Measurements from ENCODE around the gene USH1G. TPM values are rescaled to one million over a fixed set of nuclear protein-coding genes. Genes with fewer than 3 reads are reported as not detected.
A peak's percentile ranks its signal among the peaks of the same experiment; 100 is the strongest.
"Not testable (repeated sequence)": the region's sequence is repeated elsewhere in the genome, so short reads cannot be mapped to it uniquely, and the experiment has no call there.

Gene USH1G
- total RNA-seq, 2 donors from 2014 or later, result not detected

DNA sequence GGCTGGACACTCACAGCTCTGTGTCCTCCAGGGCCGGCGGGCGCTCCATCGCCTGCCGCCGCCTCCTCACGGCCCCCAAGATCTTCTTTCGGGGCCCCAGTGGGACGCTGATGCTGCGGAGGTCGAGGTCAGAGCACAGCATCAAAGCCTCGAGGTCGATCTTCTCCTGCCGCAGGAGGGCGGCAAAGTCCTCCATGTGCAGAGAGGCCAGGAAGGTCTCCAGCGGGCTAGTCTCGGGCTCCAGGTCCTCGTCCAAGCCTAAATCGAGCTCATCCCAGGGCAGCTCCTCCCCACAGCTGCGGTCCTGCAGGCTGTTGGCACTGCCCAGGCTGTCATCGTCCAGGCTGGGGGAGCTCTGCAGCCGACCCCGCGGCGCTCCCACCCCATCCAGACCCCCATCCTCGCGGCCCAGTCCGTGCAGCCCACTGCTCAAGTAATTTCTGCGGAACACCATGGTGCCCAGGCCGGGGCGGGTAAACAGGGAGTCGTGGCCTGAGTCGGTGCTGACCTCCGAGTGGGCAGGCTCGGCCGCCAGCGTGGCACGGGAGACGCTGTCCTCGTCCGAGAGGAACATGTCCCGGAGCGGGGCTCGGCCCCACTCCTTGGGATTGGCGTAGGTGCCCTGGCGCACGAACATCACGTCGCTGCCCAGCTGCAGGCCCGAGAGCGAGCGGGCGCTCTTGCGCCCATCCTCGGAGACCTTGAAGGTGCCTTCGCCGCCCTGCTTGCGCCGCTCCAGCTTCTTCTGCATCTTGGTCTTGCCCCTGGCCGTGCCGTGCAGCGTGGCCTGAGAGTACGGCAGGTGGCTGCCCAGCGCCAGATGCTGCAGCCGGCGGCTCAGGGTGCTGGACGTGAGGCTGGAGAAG is 3.4 kb downstream of the USH1G start:
- no peak for DNase-seq
- peaks cover 42% of the 10 kb centered on the region for H3K27me3 Mint-ChIP-seq

DNA sequence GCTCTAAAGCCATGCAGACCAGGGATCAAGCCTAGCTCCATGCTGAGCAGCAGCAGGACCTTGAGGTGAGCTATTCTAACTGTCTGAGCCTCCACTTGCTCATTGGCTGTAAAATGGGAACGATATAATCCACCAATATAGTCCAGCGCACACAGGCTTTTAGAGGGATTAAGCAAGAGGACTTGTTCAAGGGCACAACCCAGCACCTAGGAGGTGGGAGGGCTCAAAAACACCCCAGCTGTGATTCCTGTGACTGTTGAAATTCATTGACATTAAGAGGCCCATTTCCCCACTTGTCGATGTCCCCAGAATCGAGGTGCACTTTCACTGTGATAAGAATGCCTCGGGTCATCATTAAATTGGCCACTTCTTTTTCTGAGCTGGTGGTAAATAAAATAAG is 4.1 kb downstream of the USH1G start:
- no peaks in the 10 kb centered on the region for H3K9me3 ChIP-seq (ENCODE audit: control insufficient read depth, low read length, poor library complexity, severe bottlenecking)
- ATAC-seq (no peak), DNase-seq (no peak)
- no peak overlapping the region for H3K4me3 Mint-ChIP-seq
- no peak overlapping the region for H3K27ac Mint-ChIP-seq
- peaks cover 4% of the 10 kb centered on the region for H3K4me1 Mint-ChIP-seq
- no peaks in the 10 kb centered on the region for H3K36me3 Mint-ChIP-seq (ENCODE audit: low read depth)
- peaks cover 37% of the 10 kb centered on the region for H3K27me3 Mint-ChIP-seq

More for the DNA sequence above, 3.4 kb downstream of the USH1G start:
- H3K36me3 Mint-ChIP-seq (ENCODE audit: low read depth), result peaks cover 2% of the 10 kb centered on the region
- ATAC-seq, result no peak
- no peaks in the 10 kb centered on the region for H3K9me3 ChIP-seq (ENCODE audit: control insufficient read depth, low read length, poor library complexity, severe bottlenecking)
- peaks cover 9% of the 10 kb centered on the region for H3K4me1 Mint-ChIP-seq
- H3K4me3 Mint-ChIP-seq, result no peak overlapping the region
- no peak overlapping the region for H3K27ac Mint-ChIP-seq

DNA sequence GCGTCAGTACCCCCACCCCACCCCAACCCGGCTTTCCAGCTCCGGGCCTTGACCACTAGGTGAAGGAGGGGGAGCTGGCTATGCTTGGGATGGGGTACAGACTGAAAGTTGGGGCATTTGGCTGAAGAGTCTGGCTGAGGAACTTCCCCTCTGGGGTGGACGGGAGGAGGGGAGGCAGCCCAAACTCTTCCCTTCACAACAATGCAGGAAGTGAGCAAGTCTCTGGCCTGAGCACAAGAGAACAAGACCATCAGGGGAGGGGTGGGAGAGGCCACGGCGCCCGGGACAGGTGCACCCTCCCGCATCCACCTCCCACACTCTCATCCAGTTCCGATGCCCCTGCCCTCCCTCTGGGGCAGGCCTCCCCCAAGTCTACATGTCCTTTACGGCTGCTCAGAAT is 5.6 kb downstream of the USH1G start:
- Mint-ChIP-seq H3K27me3 (peaks cover 34% of the 10 kb centered on the region), H3K36me3 (ENCODE audit: low read depth) (no peaks in the 10 kb centered on the region), H3K4me3 (no peak overlapping the region), H3K27ac (no peak overlapping the region), H3K4me1 (peaks cover 2% of the 10 kb centered on the region)
- DNase-seq, result no peak
- no peak for ATAC-seq
- H3K9me3 ChIP-seq (ENCODE audit: control insufficient read depth, low read length, poor library complexity, severe bottlenecking), result no peaks in the 10 kb centered on the region

DNA sequence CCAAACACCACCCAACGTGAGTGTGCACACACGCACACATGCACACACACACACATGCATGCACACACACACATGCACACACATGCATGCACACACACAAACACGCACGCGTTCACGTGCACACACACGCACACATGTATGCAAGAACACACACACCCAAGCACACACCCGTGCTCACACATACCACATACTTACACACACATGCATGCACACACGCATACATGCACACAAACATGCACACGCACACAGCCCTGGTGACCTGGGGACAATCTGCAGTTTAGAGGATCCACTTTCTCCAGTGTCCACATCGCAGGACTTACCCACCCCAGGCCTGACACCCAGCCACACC is 6.2 kb downstream of the USH1G start:
- no peak for ATAC-seq
- Mint-ChIP-seq H3K27ac (no peak overlapping the region), H3K4me3 (no peak overlapping the region), H3K4me1 (peaks cover 2% of the 10 kb centered on the region), H3K36me3 (ENCODE audit: low read depth) (no peaks in the 10 kb centered on the region), H3K27me3 (peaks cover 31% of the 10 kb centered on the region)
- DNase-seq, result no peak
- H3K9me3 ChIP-seq (ENCODE audit: control insufficient read depth, low read length, poor library complexity, severe bottlenecking), result no peaks in the 10 kb centered on the region

DNA sequence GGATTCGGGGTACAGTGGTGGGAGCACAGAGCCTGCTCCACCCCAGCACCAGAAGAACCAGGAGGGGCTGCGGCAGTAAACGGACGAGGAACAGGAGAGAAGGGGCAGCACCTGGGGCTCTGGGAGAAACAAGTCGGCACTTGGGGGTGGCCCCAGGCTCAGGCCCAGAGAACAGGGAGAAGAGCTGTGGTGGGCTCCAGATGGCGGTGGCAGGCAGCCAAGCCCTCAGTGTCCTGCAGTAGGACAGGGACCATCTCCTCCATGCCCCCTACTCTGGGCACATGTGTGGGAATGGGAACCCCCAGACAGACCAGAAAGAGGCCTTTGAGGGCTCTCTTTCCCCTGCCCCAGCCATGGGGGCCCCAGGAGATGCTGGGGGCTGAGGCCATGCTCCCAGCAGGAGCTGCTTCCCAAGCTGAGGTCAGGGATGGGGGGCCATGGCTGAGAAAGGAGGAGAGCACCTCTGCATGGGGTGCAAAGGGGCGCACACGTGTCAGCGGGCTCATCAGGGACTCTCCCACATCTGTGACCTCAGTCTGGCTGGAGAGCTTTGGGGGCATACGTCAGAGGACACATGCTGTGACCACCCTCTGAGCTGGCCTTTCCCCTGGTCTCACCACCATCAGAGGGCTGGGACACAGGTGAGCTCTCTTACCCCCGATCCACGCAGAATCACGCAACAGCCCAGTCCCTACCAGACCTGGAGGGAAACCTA is 6.8 kb downstream of the USH1G start:
- H3K4me3 Mint-ChIP-seq, result no peak overlapping the region
- H3K27ac Mint-ChIP-seq, result no peak overlapping the region
- ATAC-seq (no peak), DNase-seq (no peak)
- H3K9me3 ChIP-seq (ENCODE audit: control insufficient read depth, low read length, poor library complexity, severe bottlenecking), result no peaks in the 10 kb centered on the region
- peaks cover 31% of the 10 kb centered on the region for H3K27me3 Mint-ChIP-seq
- H3K4me1 Mint-ChIP-seq, result peaks cover 2% of the 10 kb centered on the region
- no peaks in the 10 kb centered on the region for H3K36me3 Mint-ChIP-seq (ENCODE audit: low read depth)

DNA sequence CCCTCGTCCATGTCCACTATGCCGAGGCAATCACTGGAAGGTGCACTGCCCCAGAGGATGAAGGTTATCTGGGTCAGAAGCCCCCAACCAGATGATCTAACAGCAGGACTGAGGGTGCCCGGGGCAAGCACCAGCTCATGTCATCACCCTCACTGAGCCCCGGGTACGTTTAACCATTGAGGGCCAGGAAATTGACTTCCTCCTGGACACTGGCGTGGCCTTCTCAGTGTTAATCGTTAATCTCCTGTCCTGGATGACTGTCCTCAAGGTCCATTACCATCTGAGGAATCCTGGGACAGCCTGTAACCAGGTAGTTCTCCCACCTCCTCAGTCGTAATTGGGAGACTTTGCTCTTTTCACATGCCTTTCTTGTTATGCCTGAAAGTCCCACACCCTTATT is 11.6 kb downstream of the USH1G start:
- H3K27me3 Mint-ChIP-seq, result peaks cover 13% of the 10 kb centered on the region
- H3K9me3 ChIP-seq (ENCODE audit: control insufficient read depth, low read length, poor library complexity, severe bottlenecking); DNase-seq; H3K4me3 Mint-ChIP-seq; H3K27ac Mint-ChIP-seq; H3K4me1 Mint-ChIP-seq; H3K36me3 Mint-ChIP-seq (ENCODE audit: low read depth); ATAC-seq: not testable (repeated sequence)

DNA sequence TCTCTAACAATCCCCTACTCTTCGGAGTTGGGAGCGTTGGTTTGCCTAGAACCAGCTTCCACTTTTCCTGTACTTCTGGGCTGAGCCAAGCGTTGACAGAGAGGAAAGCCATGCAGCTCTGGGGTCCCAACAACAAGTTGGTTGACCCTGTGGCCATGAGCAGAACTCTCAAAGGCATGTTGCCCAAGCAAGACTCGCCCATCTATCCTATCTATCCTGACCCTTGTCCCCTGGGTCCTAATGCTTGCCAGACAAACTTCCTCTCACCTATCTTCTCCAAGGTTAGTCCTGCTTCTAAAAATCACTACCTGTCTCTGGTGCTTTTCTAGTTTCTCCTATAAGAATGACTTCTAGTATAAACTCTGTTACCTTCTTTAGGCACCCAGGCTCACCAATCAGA is 14.0 kb downstream of the USH1G start:
- not testable (repeated sequence) for H3K9me3 ChIP-seq (ENCODE audit: control insufficient read depth, low read length, poor library complexity, severe bottlenecking); ATAC-seq; H3K4me1 Mint-ChIP-seq; H3K36me3 Mint-ChIP-seq (ENCODE audit: low read depth); H3K27ac Mint-ChIP-seq; DNase-seq; H3K27me3 Mint-ChIP-seq; H3K4me3 Mint-ChIP-seq

DNA sequence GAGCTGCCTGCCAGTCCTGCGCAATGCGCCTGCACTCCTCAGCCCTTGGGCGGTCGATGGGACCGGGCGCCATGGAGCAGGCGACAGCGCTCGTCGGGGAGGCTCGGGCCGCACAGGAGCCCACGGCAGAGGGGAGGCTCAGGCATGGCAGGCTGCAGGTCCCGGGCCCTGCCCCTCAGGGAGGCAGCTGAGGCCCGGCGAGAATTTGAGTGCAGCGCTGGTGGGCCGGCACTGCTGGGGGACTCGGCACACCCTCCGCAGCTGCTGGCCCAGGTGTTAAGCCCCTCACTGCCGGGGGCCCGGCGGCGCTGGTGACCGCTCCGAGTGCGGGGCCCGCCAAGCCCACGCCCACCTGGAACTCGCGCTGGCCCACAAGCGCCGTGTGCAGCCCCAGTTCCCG is 16.0 kb downstream of the USH1G start:
- Mint-ChIP-seq H3K27me3 (peaks cover 16% of the 10 kb centered on the region), H3K27ac (no peak overlapping the region), H3K36me3 (ENCODE audit: low read depth) (no peaks in the 10 kb centered on the region), H3K4me3 (no peak overlapping the region), H3K4me1 (peaks cover 4% of the 10 kb centered on the region)
- no peaks in the 10 kb centered on the region for H3K9me3 ChIP-seq (ENCODE audit: control insufficient read depth, low read length, poor library complexity, severe bottlenecking)
- ATAC-seq (no peak), DNase-seq (no peak)

DNA sequence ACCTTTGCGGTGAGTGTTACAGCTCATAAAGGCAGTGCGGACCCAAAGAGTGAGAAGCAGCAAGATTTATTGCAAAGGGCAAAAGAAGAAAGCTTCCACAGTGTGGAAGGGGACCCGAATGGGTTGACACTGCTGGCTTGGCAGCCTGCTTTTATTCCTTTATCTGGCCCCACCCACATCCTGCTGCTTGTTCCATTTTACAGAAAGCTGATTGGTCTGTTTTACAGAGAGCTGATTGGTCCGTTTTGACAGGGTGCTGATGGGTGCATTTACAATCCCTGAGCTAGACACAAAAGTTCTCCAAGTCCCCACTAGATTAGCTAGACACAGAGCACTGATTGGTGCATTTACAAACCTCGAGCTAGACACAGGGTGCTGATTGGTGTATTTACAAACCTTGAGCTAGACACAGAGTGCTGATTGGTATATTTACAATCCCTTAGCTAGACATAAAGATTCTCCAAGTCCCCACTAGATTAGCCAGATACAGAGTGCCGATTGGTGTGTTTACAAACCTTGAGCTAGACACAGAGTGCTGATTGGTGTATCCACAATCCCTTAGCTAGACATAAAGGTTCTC is 16.8 kb downstream of the USH1G start:
- not testable (repeated sequence) for H3K36me3 Mint-ChIP-seq (ENCODE audit: low read depth); DNase-seq; ATAC-seq; H3K27ac Mint-ChIP-seq; H3K4me3 Mint-ChIP-seq; H3K9me3 ChIP-seq (ENCODE audit: control insufficient read depth, low read length, poor library complexity, severe bottlenecking); H3K4me1 Mint-ChIP-seq
- peaks cover 21% of the 10 kb centered on the region for H3K27me3 Mint-ChIP-seq

DNA sequence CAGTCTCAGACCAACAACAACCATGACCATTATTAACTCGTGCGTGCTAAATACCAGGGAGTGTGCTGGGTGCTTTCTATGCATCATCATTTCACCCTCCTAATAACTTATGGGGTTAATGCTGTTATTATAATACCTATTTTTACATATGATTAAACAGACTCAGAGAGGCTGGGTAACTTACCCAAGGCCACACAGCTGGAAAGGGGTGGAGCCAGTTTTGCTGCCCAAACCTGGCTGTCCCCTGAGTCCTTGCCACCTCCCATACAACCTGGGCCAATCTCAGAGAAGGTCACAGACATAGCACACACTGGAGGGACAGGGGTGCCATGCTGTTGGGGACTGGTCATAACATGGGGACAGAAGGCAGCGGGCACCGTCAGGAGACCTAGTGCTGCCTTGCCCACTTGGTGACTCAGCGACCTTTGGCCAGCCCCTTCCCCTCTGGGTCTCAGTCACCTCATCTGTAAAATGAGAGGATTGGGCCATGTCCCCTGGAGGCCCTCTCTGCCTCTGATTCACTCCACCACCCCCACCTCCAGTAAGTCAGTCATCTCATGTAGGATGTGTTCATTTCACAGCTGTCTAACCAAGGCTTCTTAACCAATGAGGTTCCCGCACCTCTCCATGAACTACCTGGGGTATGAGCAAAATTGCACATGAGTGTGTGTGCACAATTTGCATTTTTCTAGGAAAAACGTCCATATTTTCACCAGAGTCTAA is 18.2 kb downstream of the USH1G start:
- H3K27ac Mint-ChIP-seq, result no peak overlapping the region
- H3K27me3 Mint-ChIP-seq, result peaks cover 34% of the 10 kb centered on the region
- H3K4me3 Mint-ChIP-seq, result no peak overlapping the region
- DNase-seq (no peak), ATAC-seq (no peak)
- no peaks in the 10 kb centered on the region for H3K36me3 Mint-ChIP-seq (ENCODE audit: low read depth)
- no peaks in the 10 kb centered on the region for H3K9me3 ChIP-seq (ENCODE audit: control insufficient read depth, low read length, poor library complexity, severe bottlenecking)
- peaks cover 4% of the 10 kb centered on the region for H3K4me1 Mint-ChIP-seq

DNA sequence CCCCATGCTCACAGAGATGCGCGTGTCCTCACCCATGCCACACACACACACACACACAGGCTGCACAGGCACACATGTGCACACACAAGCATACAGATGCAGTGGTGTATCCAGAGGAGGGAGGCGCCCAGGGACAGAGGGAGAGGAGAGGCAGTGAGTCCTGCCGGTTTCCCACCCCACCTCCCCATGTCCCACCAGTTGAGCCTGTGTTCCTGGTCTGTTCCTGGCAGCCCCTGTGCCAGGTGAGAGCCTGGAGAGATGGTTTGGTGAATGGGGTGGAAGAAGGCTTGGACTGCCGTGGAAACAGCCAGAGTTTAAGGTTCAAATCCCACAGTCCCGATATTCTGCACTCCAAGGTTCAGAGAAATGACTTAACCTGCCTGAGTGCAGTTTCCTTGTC is 19.4 kb downstream of the USH1G start:
- DNase-seq (no peak), ATAC-seq (no peak)
- Mint-ChIP-seq H3K4me3 (no peak overlapping the region), H3K4me1 (peaks cover 4% of the 10 kb centered on the region), H3K36me3 (ENCODE audit: low read depth) (no peaks in the 10 kb centered on the region), H3K27ac (peak overlapping the region; percentile 19), H3K27me3 (peaks cover 29% of the 10 kb centered on the region)
- H3K9me3 ChIP-seq (ENCODE audit: control insufficient read depth, low read length, poor library complexity, severe bottlenecking), result no peaks in the 10 kb centered on the region

DNA sequence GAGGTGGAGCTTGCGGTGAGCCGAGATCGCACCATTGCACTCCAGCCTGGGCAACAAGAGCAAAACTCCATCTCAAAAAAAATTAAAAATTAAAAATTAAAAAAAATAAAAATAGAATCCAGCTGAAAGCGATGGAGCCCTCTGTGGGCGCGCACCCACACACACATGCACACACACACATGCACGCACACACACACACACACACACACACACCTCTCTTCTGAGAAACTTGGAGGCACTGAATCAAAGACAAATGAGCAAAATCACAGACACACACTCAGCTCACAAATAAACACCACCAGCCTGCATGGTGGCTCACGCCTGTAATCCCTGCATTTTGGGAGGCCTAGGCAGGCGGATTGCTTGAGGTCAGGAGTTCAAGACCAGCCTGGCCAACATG is 20.0 kb downstream of the USH1G start:
- no peaks in the 10 kb centered on the region for H3K36me3 Mint-ChIP-seq (ENCODE audit: low read depth)
- no peaks in the 10 kb centered on the region for H3K4me1 Mint-ChIP-seq
- H3K27me3 Mint-ChIP-seq, result peaks cover 29% of the 10 kb centered on the region
- no peaks in the 10 kb centered on the region for H3K9me3 ChIP-seq (ENCODE audit: control insufficient read depth, low read length, poor library complexity, severe bottlenecking)
- no peak overlapping the region for H3K4me3 Mint-ChIP-seq
- no peak overlapping the region for H3K27ac Mint-ChIP-seq
- DNase-seq (no peak), ATAC-seq (no peak)

Measured in T-helper 17 cell (primary cell).